Stimulated activated CD8-positive, alpha-beta memory T cell treated with anti-CD3 and anti-CD28 coated beads, Interleukin-15, amount 100 ng/mL, for 4 hours (primary cell): ENCODE data around the gene ELP5.
A peak's percentile ranks its signal among the peaks of the same experiment; 100 is the strongest.

Experiments used
- DNase-seq, 2 donors: peaks; one replicate each; pipeline ENCODE4 v3.0.0-alpha.2; 2020; ENCODE audit warnings: low read depth in 2 of 2

The ELP5 gene

DNA sequence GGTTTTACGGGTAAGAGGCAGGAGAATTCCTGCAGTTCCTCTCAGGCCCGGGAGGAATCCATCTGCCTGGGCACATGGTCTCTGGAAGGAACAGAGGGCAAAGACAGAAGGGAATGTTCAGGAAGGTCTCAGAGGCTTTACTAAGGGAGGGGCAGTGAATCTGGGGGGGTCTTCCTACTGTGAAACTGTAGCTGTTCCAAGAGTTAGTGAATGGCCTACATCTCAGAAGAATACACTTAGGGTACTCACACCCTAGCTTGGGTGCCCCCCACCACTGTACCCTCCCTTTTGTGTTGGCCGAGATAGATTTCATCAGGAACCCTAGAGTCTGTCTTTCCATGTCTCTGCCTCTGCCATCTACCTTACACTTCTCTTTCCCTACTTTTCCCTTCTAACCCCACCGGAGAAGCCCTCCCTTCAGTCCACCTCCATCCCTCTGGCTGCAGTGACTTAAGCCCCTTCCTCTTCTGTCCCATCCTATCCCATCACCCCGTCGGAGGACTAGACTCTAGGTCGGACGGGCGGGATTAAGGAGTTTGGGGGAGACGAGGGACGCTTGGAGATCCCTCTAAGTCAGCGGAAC, 32.7 kb upstream of the ELP5 start:
- DNase-seq = no peak

DNA sequence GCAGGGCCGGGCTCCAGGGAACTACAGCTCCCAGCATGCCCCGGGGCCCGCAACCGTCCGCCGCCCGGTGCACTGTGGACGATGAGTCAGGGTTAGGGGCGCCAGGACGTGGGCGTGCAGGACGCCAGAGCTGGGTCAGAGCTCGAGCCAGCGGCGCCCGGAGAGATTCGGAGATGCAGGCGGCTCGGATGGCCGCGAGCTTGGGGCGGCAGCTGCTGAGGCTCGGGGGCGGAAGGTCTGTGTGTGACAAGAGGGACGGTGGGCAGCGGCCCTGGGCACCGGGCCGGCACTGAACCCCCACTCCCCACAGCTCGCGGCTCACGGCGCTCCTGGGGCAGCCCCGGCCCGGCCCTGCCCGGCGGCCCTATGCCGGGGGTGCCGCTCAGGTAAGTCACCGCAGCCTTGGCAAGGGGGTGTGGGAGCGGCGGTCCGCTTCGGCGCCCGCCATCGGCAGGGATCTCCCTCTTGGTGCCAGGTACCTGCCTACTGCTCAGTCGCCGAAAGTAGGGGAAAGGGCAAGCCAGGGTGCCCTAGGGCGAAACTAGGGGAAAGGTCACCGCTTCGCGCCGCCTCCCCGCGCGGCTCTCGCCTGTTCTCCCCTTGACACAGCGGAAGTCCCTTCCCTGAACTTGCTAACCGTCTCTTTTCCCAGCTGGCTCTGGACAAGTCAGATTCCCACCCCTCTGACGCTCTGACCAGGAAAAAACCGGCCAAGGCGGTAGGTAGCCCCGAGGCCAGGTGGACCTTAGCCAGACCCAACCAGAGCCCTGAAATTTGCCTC, 32.0 kb upstream of the ELP5 start, which contains the start of the genes ACADVL and DLG4:
Gene ACADVL, plus strand, starts transcription at position 127 of the 781 bp plus-strand sequence. Its CDS starts 47 bp downstream, at position 174.
Gene DLG4, minus strand, starts transcription at position 25 of the 781 bp plus-strand sequence.
- DNase-seq = peak; percentile 60 to 65

DNA sequence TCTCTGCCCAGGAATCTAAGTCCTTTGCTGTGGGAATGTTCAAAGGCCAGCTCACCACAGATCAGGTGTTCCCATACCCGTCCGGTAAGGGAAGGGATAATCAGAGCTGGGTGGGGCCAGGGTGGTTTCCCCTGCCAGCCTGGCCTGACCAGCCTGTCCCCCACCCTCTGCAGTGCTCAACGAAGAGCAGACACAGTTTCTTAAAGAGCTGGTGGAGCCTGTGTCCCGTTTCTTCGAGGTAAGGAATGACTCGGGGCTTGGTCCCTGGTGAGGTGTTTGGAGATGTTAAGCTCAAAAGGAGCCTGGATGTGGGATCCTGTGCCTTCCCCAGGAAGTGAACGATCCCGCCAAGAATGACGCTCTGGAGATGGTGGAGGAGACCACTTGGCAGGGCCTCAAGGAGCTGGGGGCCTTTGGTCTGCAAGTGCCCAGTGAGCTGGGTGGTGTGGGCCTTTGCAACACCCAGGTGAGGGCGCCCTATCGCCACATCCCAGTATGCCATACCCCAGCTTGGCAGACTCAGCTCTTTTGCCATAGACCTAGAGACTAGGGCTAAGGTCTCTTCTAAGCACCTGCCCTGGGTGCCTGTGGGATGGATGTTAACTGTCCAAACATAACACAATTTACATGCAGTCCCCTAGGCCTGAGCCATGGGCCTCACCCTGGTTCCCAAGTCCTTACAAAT, 31.3 kb upstream of the ELP5 start:
- DNase-seq = peak in 1 of 2 donors; percentile 24

DNA sequence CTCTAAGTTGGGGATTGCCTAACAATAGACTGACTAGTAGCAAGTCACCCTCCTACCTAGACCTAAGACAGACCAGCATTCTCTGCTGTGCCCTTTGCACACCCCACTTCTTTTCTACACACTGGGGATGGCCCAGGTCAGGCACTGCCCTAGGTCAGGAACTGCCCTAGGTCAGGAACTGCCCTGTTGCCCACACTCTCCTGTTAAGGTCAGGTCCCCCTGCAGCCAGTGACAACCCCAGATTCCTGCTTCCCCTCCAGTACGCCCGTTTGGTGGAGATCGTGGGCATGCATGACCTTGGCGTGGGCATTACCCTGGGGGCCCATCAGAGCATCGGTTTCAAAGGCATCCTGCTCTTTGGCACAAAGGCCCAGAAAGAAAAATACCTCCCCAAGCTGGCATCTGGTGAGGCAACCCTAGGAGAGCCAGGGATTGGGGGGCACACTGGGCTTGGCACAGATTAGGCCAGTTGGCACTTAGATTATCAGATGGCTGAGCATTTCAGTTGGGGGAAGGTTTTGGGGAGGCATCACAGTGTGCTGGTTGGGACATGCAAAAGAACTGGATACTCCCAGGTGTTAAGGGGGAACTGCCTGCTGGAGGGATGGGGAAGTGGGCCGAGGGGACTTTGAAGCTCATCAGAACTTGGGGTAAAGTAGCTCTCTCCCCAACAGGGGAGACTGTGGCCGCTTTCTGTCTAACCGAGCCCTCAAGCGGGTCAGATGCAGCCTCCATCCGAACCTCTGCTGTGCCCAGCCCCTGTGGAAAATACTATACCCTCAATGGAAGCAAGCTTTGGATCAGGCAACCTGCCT, 30.5 kb upstream of the ELP5 start:
- DNase-seq = no peak

DNA sequence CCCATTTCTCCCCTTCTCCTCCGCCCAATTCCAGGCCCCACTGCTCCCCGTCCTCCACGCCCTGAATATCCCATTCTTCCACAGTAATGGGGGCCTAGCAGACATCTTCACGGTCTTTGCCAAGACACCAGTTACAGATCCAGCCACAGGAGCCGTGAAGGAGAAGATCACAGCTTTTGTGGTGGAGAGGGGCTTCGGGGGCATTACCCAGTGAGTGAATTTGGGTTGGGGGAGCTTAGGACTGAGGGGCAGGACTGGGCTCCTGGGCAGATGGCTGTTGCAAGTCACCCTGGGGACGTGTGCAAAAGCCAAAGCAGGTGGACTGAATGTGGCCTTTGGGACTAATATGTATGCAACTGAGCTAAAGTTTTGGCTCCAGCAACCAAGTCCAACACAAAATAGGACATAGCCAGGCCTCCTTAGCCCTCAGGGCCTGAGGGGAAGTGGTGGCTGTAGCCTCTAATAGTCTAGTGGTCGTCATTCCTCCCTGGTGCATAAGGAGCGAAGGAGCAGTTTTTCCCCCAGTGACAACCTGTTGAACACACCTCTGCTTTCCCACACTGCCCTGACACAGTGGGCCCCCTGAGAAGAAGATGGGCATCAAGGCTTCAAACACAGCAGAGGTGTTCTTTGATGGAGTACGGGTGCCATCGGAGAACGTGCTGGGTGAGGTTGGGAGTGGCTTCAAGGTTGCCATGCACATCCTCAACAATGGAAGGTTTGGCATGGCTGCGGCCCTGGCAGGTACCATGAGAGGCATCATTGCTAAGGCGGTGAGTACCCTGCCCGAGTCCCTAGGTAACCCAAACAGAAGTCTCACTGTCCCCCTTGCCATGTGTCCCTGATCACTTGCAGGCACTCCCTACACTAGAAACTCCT, 29.7 kb upstream of the ELP5 start:
- DNase-seq = no peak

DNA sequence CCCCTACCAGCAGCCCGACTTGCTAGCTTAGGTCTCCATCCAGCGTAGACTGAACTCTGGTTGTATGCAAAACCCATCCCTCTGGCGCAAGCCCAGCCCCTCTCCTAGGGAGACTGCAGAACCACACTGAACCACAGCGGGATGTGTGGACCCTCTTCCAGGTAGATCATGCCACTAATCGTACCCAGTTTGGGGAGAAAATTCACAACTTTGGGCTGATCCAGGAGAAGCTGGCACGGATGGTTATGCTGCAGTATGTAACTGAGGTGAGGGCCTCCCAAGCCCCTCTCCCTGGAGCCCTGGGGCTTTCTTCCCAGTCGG, 29.1 kb upstream of the ELP5 start:
- DNase-seq = no peak

DNA sequence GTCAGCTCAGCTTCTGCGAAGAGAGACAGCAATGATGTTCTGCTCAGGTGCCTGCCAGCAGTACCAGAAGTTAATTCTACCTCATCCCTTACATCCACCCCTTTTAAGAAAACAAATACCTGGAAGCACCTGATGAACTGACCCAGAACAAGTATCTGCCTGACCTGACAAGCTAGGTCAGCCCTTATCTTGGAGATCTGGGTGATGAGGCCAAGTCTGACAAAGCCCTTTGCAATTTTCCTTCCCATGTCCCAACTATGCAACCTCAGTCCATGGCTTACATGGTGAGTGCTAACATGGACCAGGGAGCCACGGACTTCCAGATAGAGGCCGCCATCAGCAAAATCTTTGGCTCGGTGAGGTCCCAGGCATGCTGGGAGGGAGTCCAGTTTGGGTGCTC, 28.6 kb upstream of the ELP5 start:
- no peak for DNase-seq

DNA sequence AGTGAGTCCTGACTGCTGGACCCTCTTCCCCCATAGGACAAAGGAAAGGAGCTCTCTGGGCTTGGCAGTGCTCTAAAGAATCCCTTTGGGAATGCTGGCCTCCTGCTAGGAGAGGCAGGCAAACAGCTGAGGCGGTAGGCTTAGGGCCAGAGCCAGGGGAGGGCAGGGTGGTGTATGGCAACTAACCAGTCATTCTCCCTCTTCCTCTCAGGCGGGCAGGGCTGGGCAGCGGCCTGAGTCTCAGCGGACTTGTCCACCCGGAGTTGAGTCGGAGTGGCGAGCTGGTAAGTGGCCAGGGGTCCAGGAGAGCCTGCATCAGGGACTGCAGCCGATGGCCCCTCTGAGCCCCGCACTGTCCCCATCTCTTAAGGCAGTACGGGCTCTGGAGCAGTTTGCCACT, 27.9 kb upstream of the ELP5 start:
- no peak for DNase-seq

DNA sequence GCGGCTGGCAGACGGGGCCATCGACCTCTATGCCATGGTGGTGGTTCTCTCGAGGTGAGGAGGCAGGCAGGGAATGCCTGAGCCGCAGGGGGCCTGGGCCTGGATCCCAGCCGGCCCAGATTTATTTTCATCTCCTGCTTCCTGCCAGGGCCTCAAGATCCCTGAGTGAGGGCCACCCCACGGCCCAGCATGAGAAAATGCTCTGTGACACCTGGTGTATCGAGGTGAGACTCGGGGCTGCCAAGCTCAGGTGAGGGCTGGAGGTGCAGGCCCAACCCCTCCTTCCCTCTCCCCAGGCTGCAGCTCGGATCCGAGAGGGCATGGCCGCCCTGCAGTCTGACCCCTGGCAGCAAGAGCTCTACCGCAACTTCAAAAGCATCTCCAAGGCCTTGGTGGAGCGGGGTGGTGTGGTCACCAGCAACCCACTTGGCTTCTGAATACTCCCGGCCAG, 27.3 kb upstream of the ELP5 start:
- DNase-seq = no peak

DNA sequence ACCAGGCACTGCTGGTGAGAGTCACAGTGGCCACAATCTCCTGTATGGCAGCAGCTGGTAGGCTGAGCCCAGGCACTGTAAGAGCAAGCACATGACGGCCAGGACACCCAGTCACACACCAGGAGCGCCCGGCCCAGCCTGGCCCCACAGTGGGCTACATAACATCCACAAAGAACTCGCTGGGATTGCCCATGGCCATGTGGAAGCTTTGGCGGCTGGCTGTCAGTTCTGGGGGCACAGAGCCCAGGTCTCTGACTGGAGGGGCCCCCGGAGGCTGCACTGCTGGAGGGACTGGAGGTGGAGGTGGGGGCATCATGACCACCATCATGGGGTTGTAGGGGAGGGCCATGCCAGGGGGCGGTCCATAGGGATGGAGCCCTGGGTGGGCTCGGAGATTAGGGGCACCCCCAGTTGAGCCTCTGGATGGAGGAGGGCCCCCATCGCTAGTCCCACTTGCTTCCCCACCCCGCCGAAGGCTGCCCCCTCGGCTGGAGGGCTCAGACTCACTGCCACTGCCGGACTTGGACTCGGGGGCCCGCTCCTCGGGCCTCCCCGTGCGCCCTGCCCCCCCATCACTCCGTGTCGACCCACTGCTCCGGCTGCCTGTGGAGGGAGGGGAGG, 26.2 kb upstream of the ELP5 start:
- no peak for DNase-seq

DNA sequence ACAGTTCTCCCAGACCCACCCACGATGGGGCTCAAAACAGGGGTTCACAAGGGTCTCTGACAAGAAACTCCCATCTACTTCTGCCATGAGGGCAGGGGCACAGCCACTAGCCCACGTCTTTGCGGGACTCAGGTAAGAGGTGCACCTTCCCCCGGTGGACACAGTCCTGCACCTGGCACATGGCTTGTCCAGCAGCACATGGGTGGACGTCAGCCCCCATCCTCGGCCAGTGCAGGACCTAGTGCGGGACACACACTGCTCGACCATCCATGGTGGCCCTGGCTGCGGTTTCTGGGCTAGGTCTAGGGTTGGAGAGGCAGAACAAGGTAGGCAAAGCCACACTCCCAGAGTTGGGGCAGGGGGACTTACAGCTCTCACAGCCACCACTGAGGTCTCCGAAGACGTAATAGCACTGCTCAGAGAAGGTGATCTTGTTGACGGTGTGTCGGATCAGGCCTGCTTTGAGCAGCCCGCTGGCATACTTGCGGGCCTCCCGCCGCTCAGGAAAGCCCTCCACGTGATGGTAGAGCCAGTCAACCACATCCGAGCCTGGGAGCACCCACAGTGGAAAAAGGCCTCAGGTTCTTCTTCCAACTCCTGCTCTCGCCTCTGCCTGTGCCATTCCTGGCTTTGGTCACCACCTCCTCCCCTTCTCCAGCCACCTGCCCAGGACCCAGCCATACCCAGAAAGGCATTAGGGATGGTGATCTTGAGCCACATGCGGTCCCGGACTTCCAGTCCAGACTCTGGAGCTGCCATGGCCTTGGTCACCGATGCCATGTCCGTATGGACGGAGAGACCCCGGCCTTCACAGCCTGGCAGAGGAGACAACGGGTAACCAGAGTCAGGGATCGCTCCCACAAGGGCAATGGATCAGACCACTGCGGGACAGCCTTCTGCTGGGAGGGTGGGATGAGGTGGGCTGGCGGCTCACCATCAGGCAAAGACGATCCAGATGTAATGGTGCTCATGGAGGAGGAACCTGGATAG, 25.0 kb upstream of the ELP5 start:
- DNase-seq = no peak

DNA sequence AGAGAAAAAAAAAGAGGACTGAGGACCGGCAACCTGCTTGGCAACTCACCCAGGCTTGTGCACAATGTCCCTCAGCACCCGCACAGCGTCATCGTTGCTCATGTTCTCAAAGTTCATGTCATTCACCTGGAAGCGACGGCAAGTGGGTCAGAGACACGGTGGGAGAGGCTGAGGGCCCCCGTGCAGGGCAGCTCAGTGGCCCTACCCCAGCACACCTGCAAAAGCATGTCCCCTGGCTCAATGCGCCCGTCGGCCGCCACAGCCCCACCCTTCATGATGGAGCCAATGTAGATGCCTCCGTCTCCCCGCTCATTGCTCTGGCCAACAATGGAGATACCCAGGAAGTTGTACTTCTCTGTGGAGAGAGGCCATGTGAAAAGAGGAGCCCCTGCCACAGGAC, 23.1 kb upstream of the ELP5 start:
- DNase-seq = no peak

DNA sequence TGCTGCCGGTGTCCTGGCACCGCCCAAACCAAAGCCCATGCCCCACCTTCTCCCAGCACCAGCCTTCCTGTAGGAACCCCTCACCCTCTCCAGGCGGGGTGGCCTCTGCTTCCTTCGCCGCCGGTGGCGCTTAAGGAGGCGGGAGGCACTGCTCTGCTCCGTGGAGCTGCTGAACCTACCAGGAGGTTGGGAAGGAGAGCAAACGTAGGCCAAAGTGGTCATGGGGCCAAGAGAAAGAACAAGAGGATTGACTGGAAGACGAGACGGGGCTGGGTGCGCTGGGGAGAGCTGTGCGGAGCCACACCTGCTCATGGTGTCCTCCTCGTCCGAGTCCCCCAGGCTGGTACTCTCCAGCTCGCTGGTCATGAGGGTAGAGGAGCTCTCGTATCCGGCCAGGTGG, 22.5 kb upstream of the ELP5 start:
- no peak for DNase-seq

DNA sequence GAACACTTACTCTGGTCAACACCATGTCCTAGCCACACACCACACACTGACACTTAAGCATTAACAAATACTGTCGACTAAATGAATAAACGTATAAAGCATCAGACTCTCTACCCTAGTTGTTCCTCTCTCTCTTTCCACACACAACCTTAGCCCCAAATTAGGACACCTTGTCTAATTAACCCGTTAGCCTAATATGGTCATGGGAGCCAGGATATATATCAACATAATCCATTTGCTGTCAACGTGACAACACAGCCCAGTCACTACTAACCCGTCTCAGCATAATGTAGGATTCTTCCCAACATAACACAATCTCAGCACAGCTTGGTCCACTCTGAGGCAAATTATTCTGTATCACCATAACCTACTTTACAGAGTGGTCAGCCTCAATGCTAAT, 19.9 kb upstream of the ELP5 start:
- DNase-seq = no peak

DNA sequence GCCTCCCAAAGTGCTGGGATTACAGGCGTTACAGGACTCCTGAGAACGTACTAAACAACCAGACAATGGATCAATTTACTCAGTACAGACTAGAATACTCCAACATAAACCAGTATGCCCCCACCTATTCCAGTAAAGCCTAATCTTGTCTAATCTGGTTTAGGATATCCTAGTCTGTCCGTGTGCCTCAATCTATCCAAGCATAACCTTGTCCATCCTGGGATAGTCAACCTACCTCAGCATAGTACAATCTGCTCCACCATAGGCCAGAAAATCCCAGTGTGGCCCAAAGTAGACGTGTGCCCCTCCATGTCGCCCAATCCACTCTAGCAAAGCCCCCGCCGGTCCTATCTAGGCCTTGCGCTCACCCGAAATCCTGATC, 18.3 kb upstream of the ELP5 start:
- DNase-seq = no peak

DNA sequence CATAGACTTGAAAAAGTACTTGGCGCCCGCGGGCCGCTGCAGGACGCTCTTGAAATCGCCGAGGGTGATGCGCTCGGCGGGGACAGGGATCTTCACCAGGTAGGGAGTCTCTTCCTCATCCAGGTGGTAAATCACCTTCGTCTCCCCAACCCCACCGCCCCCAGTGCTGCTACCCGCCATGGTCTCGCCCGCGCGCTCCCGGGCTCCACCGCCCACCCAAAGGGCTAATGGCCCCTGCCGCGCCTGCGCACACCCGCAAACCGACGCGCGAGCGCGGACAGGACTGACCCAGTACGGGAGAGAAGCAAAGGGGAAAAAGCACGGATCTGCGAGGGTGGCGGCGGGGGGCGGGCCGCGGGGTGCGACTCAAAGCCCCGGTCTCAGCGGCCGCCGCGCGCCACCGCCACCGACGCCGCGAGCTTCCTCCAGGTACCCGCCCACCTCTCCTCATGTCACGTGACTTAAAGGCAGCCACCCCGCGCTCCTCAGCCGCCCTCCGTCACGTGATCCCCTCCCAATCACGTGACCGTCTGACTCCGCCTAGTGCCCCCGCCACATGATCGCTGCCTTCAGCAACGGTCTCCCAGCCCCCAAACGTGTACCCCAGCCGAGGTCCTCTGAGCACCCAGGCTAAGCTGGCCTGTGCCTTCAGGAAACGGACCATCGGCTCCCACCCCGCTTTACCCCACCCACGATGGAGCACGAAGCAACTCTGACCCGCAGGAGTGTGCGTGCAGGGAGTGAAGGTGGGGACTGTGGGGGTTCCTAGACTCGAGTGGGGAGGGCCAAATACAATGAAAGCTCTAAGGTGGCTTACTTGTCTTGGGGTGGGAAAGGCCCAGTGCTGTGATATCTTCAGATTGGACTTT, 17.7 kb upstream of the ELP5 start, which contains the start of gene DVL2:
Gene DVL2, minus strand, starts transcription at position 435 of the 869 bp plus-strand sequence. Its CDS starts 255 bp downstream, at position 180.
- DNase-seq = peak; percentile 90 to 92

DNA sequence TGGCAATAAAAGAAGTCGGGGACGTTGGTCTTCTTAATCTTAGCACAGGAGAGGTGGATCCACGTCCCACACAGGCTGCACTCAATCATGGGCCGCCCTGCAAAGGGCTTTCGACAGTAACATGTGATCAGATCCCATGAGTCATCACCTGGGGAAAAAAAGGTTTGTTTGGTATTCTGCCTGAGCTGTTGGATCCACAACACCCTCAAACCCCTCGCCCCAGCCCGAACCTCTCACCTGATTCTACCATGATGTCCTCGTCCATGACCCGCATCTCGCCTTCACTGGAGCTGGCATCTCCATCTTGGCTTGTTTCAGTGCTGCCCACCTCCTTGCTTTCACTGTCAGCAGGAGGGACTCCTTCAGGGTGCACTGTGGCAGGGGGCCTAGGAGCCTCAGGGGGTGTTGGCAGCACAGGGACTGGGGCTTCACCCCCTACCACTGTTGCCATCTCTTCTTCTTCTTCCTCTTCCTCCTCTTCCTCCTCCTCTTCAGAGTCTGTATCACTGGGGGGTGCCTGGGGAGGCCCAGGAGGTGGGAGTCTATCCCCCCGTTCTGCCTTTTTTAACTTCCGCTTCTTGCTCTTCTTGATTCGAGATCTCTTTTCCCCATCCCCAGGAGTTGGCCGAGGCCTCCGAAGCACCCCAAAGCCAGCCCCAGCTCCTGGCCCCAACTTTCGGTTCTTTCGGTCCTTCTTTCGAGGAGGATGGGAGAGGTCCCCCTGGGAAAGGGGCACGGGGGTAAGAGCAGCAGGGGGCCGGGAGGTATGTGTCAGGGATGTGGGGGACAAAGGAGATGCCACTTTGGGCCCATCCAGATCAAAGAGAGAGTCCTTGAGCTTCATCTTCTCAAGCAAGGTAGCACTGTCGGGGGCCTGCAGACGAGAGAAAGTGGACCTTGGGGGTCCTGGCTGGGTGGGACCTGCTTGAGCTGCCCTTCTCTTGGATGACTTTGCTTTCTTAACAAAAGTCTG, 16.0 kb upstream of the ELP5 start:
- DNase-seq = no peak
